ENCODE data around the gene ATP11B. TPM values are rescaled to one million over a fixed set of nuclear protein-coding genes. Genes with fewer than 3 reads are reported as not detected.
A peak's percentile ranks its signal among the peaks of the same experiment; 100 is the strongest.

Gene ATP11B
- total and polyA plus RNA-seq, 9 of the 15 experiments (the other 6 are each of a cell fraction or from before 2014, with no cell fraction given) = 11.9 to 68.7 (median 41.8) TPM

GRCh38 chr3:182935803-182936202, 142.5 kb downstream of the ATP11B start (continued):
- TF ChIP-seq HINFP (tag; conservative IDR thresholded peaks at IDR 0.05; ENCODE audit: low read depth) = 0 out of 2 replicates have a peak, but pooled peaks have one; percentile 32
- no peak for TF ChIP-seq TSHZ1 (CRISPR knock-in tag; IDR thresholded peaks at IDR 0.05)
- TF ChIP-seq BHLHE40 (IDR thresholded peaks at IDR 0.05; ENCODE audit: low read length) = no peak
- no peak for TF ChIP-seq KAT2B (IDR thresholded peaks at IDR 0.05; ENCODE audit: low read depth, low read length)
- no peak for TF ChIP-seq SAFB (IDR thresholded peaks at IDR 0.05; ENCODE audit: borderline replicate concordance, low read depth, low read length)
- TF ChIP-seq ZNF589 (CRISPR knock-in tag; IDR thresholded peaks at IDR 0.05; ENCODE audit: low read depth) = 0 out of 2 replicates have a peak, but pooled peaks have one; percentile 45
- no peak for TF ChIP-seq GATAD2B (IDR thresholded peaks at IDR 0.05; ENCODE audit: borderline replicate concordance)
- no peak for TF ChIP-seq E2F4 (CRISPR knock-in tag; IDR thresholded peaks at IDR 0.05; ENCODE audit: low read depth)
